ENCODE measurements around the gene GSTM1.
"Not testable (repeated sequence)": the region's sequence is repeated elsewhere in the genome, so short reads cannot be mapped to it uniquely, and the experiment has no call there.

- TF ChIP-seq CTCF (conservative IDR thresholded peaks at IDR 0.05); ZFX (IDR thresholded peaks at IDR 0.05): not testable (repeated sequence)
Measured at GRCh38 chr1:109695138-109695537, 7.5 kb downstream of the GSTM1 start.
